ENCODE data around the gene KCNQ1. TPM values are rescaled to one million over a fixed set of nuclear protein-coding genes. Genes with fewer than 3 reads are reported as not detected.

Gene KCNQ1
- total and polyA plus RNA-seq, 2 of the 13 experiments (the other 11 are each of a cell fraction or from before 2014, with no cell fraction given) = 0.02 to 0.08 TPM

DNA sequence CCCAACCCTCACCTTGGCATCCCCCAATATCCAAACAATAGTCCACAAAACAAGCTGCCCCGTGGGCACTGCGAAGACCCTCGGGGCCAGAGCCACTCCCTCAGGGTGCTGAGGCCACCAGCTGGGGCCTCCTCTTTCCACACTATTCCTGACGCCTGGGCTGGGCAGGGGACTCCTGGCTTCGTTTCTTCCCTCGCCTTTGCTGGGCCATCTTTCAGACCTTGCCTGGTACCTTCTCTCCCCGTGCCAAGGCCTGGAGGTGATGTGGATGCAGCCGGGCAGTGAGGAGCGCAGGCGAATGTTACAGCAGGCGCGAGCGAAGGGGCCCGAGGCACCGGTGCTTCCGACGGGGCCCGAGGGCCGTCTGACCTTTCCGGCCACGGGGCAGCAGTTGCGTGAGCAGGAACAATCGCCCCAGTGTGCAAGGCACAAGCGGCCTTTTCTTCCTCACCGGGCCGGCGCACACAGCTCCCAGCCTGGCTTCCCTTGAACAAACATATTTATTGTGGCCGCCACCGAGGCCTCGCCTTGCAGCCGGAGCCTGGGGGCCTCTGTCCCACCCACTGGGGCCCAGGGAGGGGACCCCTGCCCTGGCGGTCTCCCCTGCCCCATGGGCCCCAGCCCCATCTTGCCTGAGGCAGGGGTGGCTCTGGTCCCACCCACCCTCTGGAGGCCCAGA lies 287.6 kb downstream of the KCNQ1 start (continued):
- TF ChIP-seq ZBTB49 (CRISPR knock-in tag; IDR thresholded peaks at IDR 0.05; ENCODE audit: borderline replicate concordance) = no peak
- TF ChIP-seq ZNF513 (CRISPR knock-in tag; conservative IDR thresholded peaks at IDR 0.05) = no peak
- TF ChIP-seq, protein P1, sequence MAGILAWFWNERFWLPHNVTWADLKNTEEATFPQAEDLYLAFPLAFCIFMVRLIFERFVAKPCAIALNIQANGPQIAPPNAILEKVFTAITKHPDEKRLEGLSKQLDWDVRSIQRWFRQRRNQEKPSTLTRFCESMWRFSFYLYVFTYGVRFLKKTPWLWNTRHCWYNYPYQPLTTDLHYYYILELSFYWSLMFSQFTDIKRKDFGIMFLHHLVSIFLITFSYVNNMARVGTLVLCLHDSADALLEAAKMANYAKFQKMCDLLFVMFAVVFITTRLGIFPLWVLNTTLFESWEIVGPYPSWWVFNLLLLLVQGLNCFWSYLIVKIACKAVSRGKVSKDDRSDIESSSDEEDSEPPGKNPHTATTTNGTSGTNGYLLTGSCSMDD (CRISPR knock-in tag; IDR thresholded peaks at IDR 0.05) = no peak
- TF ChIP-seq SNRNP70 (IDR thresholded peaks at IDR 0.05; ENCODE audit: low read depth, low read length) = no peak
- peak; percentile 76 for TF ChIP-seq PHF8 (CRISPR knock-in tag; IDR thresholded peaks at IDR 0.05)
- TF ChIP-seq MBNL3 (CRISPR knock-in tag; conservative IDR thresholded peaks at IDR 0.05) = no peak
- TF ChIP-seq LRRFIP1 (CRISPR knock-in tag; conservative IDR thresholded peaks at IDR 0.05) = no peak
- TF ChIP-seq ZNF879 (CRISPR knock-in tag; IDR thresholded peaks at IDR 0.05) = no peak; the same call in 1 of the 2 replicates
- TF ChIP-seq HNF1B (CRISPR knock-in tag; IDR thresholded peaks at IDR 0.05) = peak; percentile 39; the same call in 1 of the 2 replicates
- TF ChIP-seq ZNF335 (CRISPR knock-in tag; IDR thresholded peaks at IDR 0.05) = no peak
- no peak for TF ChIP-seq SNAPC2 (CRISPR knock-in tag; IDR thresholded peaks at IDR 0.05)
- TF ChIP-seq ZNF510 (CRISPR knock-in tag; IDR thresholded peaks at IDR 0.05; ENCODE audit: low read depth) = no peak
- no peak for TF ChIP-seq NFRKB (IDR thresholded peaks at IDR 0.05)
- TF ChIP-seq ZNF839 (CRISPR knock-in tag; IDR thresholded peaks at IDR 0.05; ENCODE audit: borderline replicate concordance) = 0 out of 2 replicates have a peak, but pooled peaks have one; percentile 32
- TF ChIP-seq, protein P2, sequence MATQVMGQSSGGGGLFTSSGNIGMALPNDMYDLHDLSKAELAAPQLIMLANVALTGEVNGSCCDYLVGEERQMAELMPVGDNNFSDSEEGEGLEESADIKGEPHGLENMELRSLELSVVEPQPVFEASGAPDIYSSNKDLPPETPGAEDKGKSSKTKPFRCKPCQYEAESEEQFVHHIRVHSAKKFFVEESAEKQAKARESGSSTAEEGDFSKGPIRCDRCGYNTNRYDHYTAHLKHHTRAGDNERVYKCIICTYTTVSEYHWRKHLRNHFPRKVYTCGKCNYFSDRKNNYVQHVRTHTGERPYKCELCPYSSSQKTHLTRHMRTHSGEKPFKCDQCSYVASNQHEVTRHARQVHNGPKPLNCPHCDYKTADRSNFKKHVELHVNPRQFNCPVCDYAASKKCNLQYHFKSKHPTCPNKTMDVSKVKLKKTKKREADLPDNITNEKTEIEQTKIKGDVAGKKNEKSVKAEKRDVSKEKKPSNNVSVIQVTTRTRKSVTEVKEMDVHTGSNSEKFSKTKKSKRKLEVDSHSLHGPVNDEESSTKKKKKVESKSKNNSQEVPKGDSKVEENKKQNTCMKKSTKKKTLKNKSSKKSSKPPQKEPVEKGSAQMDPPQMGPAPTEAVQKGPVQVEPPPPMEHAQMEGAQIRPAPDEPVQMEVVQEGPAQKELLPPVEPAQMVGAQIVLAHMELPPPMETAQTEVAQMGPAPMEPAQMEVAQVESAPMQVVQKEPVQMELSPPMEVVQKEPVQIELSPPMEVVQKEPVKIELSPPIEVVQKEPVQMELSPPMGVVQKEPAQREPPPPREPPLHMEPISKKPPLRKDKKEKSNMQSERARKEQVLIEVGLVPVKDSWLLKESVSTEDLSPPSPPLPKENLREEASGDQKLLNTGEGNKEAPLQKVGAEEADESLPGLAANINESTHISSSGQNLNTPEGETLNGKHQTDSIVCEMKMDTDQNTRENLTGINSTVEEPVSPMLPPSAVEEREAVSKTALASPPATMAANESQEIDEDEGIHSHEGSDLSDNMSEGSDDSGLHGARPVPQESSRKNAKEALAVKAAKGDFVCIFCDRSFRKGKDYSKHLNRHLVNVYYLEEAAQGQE (IDR thresholded peaks at IDR 0.05; ENCODE audit: borderline replicate concordance in 1 of 2, low read depth in 1 of 2, low read length in 2 of 2) = no peak

Measured in HepG2 (cell line).